ENCODE data around the gene CRIM1.

CRIM1 gene

GRCh38 chr2:36528766-36529392 lies 173.3 kb downstream of the CRIM1 start:
- no peak for DNase-seq

GRCh38 chr2:36530178-36530982 lies 174.8 kb downstream of the CRIM1 start:
- no peak for DNase-seq

- DNase-seq: no peak
These were observed 175.4 kb downstream of the CRIM1 start for GRCh38 chr2:36530983-36531354.

- DNase-seq: no peak
These were observed 178.8 kb downstream of the CRIM1 start for GRCh38 chr2:36534275-36534799.

- no peak for DNase-seq
These were observed 179.5 kb downstream of the CRIM1 start for GRCh38 chr2:36535099-36535498.

GRCh38 chr2:36536776-36537175 lies 181.2 kb downstream of the CRIM1 start:
- DNase-seq: no peak

GRCh38 chr2:36538335-36538734 lies 182.8 kb downstream of the CRIM1 start:
- no peak for DNase-seq

GRCh38 chr2:36539631-36540030 lies 184.1 kb downstream of the CRIM1 start:
- DNase-seq: no peak

- no peak for DNase-seq
These were observed 185.6 kb downstream of the CRIM1 start for GRCh38 chr2:36540986-36541754.

GRCh38 chr2:36541891-36542595 lies 186.5 kb downstream of the CRIM1 start:
- DNase-seq: no peak

- DNase-seq: no peak
These were observed 189.2 kb downstream of the CRIM1 start for GRCh38 chr2:36544638-36545338.

GRCh38 chr2:36545871-36546416 lies 190.4 kb downstream of the CRIM1 start:
- no peak for DNase-seq

GRCh38 chr2:36547906-36548305 lies 192.3 kb downstream of the CRIM1 start:
- DNase-seq: no peak

- DNase-seq: no peak
These were observed 193.6 kb downstream of the CRIM1 start for GRCh38 chr2:36549165-36549574.

- DNase-seq: no peak
These were observed 194.4 kb downstream of the CRIM1 start for GRCh38 chr2:36550006-36550405.

- no peak for DNase-seq
These were observed 198.1 kb downstream of the CRIM1 start for GRCh38 chr2:36553683-36554082.

- no peak for DNase-seq
These were observed 199.0 kb downstream of the CRIM1 start for GRCh38 chr2:36554531-36554930.

GRCh38 chr2:36555789-36556188 lies 200.2 kb downstream of the CRIM1 start:
- no peak for DNase-seq

GRCh38 chr2:36556842-36557241 lies 201.3 kb downstream of the CRIM1 start:
- DNase-seq: no peak

GRCh38 chr2:36559221-36559942 lies 203.8 kb downstream of the CRIM1 start:
- no peak for DNase-seq

GRCh38 chr2:36560726-36561125 lies 205.1 kb downstream of the CRIM1 start:
- no peak for DNase-seq
